ENCODE results near the gene CDCA3.

Gene CDCA3

DNA sequence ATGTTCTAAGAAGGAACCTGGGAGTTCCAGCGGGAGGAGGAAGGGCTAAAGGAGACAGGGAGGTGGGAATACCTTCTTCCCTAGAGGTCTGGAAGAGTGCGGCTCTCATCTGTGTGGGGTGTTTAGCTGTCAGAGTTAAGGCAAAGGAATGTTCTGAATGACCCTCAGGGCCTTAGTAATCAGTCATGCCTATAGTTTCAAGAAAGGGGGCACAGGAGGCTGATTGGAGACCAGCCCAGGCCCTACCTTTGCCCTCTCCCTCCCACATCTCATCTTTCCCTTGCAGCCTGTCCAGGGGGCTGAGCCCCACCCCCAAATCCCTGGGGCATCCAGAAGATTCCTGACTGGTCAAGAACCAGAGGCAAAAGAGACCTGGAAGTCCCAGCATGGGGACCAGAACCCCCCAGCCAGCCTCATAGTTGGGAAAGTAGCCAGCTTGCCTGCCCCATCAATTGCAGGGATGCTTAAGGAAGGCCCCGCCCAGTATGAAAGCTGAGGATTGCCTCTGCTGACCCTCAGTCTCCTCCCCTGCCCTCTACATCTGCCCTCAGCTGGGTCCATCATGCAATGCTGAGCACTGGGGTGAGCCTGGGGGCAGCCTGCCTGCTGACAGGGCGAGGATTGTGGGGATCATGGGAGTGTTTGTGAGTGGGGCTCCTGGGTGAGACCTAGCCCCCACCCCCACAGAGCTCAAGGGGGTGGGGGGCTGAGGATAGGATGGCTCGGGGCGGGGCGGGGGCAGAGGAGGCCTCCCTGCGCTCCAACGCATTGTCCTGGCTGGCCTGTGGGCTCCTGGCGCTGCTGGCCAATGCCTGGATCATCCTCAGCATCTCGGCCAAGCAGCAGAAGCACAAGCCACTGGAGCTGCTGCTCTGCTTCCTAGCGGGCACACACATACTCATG, 27.7 kb downstream of the CDCA3 start:
- H3K4me3 ChIP-seq (replicated peaks; ENCODE audit: low read depth, low read length): no peak overlapping the region
- DNase-seq (ENCODE audit: extremely low read depth, low read depth): no peak
- TF ChIP-seq, protein P1, sequence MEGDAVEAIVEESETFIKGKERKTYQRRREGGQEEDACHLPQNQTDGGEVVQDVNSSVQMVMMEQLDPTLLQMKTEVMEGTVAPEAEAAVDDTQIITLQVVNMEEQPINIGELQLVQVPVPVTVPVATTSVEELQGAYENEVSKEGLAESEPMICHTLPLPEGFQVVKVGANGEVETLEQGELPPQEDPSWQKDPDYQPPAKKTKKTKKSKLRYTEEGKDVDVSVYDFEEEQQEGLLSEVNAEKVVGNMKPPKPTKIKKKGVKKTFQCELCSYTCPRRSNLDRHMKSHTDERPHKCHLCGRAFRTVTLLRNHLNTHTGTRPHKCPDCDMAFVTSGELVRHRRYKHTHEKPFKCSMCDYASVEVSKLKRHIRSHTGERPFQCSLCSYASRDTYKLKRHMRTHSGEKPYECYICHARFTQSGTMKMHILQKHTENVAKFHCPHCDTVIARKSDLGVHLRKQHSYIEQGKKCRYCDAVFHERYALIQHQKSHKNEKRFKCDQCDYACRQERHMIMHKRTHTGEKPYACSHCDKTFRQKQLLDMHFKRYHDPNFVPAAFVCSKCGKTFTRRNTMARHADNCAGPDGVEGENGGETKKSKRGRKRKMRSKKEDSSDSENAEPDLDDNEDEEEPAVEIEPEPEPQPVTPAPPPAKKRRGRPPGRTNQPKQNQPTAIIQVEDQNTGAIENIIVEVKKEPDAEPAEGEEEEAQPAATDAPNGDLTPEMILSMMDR (IDR thresholded peaks at IDR 0.05; ENCODE audit: low read depth, low read length, missing control alignments): no peak

- DNase-seq (ENCODE audit: extremely low read depth, low read depth): no peak
- peak overlapping the region; percentile 43 for H3K4me3 ChIP-seq (replicated peaks; ENCODE audit: low read depth, low read length)
- TF ChIP-seq, protein P1 (IDR thresholded peaks at IDR 0.05; ENCODE audit: low read depth, low read length, missing control alignments): no peak
Measured at GRCh38 chr12:6822426-6823135, 28.5 kb downstream of the CDCA3 start.

- H3K4me3 ChIP-seq (replicated peaks; ENCODE audit: low read depth, low read length): peak within 1 kb of the TSS; percentile 43
- DNase-seq (ENCODE audit: extremely low read depth, low read depth): no peak
- TF ChIP-seq, protein P1 (IDR thresholded peaks at IDR 0.05; ENCODE audit: low read depth, low read length, missing control alignments): no peak
Measured at GRCh38 chr12:6821591-6822425, 29.3 kb downstream of the CDCA3 start, which contains the start of gene GPR162. TSS of gene GPR162 (plus strand) at chr12:6821821. CDS start at chr12:6823899, 2,078 bp downstream.

GRCh38 chr12:6820166-6820565, 30.9 kb downstream of the CDCA3 start:
- DNase-seq (ENCODE audit: extremely low read depth, low read depth): no peak
- TF ChIP-seq, protein P1 (IDR thresholded peaks at IDR 0.05; ENCODE audit: low read depth, low read length, missing control alignments): no peak
- H3K4me3 ChIP-seq (replicated peaks; ENCODE audit: low read depth, low read length): no peak overlapping the region

- TF ChIP-seq, protein P1 (IDR thresholded peaks at IDR 0.05; ENCODE audit: low read depth, low read length, missing control alignments): no peak
Measured at GRCh38 chr12:6819106-6820030, 31.7 kb downstream of the CDCA3 start.

More at GRCh38 chr12:6819106-6820030, 31.7 kb downstream of the CDCA3 start:
- no peak for DNase-seq (ENCODE audit: extremely low read depth, low read depth)
- H3K4me3 ChIP-seq (replicated peaks; ENCODE audit: low read depth, low read length): no peak overlapping the region

Data from HFF-Myc (cell line).